Ishikawa (cell line): Measurements from ENCODE around the gene KCNQ5.

Experiments used
- CEBPB ChIP-seq: IDR thresholded peaks from 2 replicates; pipeline ENCODE4 v1.6.1; 2012
- CREB1 ChIP-seq: IDR thresholded peaks from 2 replicates; pipeline ENCODE4 v1.6.1; 2012; ENCODE audit warnings: low read depth
- EGR1 ChIP-seq: IDR thresholded peaks from 2 replicates; pipeline ENCODE4 v1.6.1; 2012
- EP300 ChIP-seq: IDR thresholded peaks from 2 replicates; pipeline ENCODE4 v1.6.1; 2012; ENCODE audit warnings: borderline replicate concordance
- FOXM1 ChIP-seq: IDR thresholded peaks from 2 replicates; pipeline ENCODE4 v1.6.1; 2012; ENCODE audit warnings: low read depth, borderline replicate concordance
- MAX ChIP-seq: IDR thresholded peaks from 2 replicates; pipeline ENCODE4 v1.6.1; 2012
- NFIC ChIP-seq: IDR thresholded peaks from 2 replicates; pipeline ENCODE4 v1.6.1; 2012
- RAD21 ChIP-seq: IDR thresholded peaks from 2 replicates; pipeline ENCODE4 v1.6.1; 2012; ENCODE audit warnings: low read depth
- REST ChIP-seq: IDR thresholded peaks from 2 replicates; pipeline ENCODE4 v1.6.1; 2012; ENCODE audit warnings: low read depth, mild to moderate bottlenecking
- TAF1 ChIP-seq: IDR thresholded peaks from 2 replicates; pipeline ENCODE4 v1.6.1; 2012; ENCODE audit warnings: low read depth, mild to moderate bottlenecking
- TCF12 ChIP-seq: IDR thresholded peaks from 2 replicates; pipeline ENCODE4 v1.6.1; 2012; ENCODE audit warnings: low read depth
- TEAD4 ChIP-seq: IDR thresholded peaks from 2 replicates; pipeline ENCODE4 v1.6.1; 2012
- USF1 ChIP-seq: IDR thresholded peaks from 2 replicates; pipeline ENCODE4 v1.6.1; 2012
- YY1 ChIP-seq: IDR thresholded peaks from 2 replicates; pipeline ENCODE4 v1.6.1; 2012; ENCODE audit warnings: low read depth
- ZBTB7A ChIP-seq: IDR thresholded peaks from 2 replicates; pipeline ENCODE4 v1.6.1; 2012; ENCODE audit warnings: low read depth

Gene KCNQ5

GRCh38 chr6:72769459-72770125 lies 147.7 kb downstream of the KCNQ5 start:
- TF ChIP-seq TCF12 = no peak
- TF ChIP-seq REST = no peak
- no peak for TF ChIP-seq NFIC
- no peak for TF ChIP-seq YY1
- TF ChIP-seq EGR1 = no peak
- no peak for TF ChIP-seq ZBTB7A
- no peak for TF ChIP-seq CREB1
- TF ChIP-seq RAD21 = no peak
- no peak for TF ChIP-seq USF1
- no peak for TF ChIP-seq EP300

- TF ChIP-seq TEAD4 (no peak), TAF1 (no peak), MAX (no peak), YY1 (no peak), CEBPB (no peak), EP300 (no peak), FOXM1 (no peak), EGR1 (no peak), CREB1 (no peak), NFIC (no peak), ZBTB7A (no peak), TCF12 (no peak), REST (no peak), USF1 (no peak), RAD21 (no peak)
These were observed 149.1 kb downstream of the KCNQ5 start for GRCh38 chr6:72770959-72771358.

- TF ChIP-seq CEBPB = no peak
- TF ChIP-seq EP300 = no peak
- TF ChIP-seq TEAD4 = 0 out of 2 replicates have a peak, but pooled peaks have one; percentile 18
These were observed 154.6 kb downstream of the KCNQ5 start for GRCh38 chr6:72776456-72776855.

GRCh38 chr6:72781624-72782023 lies 159.8 kb downstream of the KCNQ5 start:
- TF ChIP-seq NFIC (no peak), REST (no peak), RAD21 (no peak)

- TF ChIP-seq ZBTB7A = no peak
These were observed 161.2 kb downstream of the KCNQ5 start for GRCh38 chr6:72783035-72783434.

GRCh38 chr6:72783666-72784065 lies 161.8 kb downstream of the KCNQ5 start:
- TF ChIP-seq YY1 = no peak
